Measurements from ENCODE around the gene NEIL1.
A peak's percentile ranks its signal among the peaks of the same experiment; 100 is the strongest.

Gene NEIL1

GRCh38 chr15:75367006-75367405, 20.2 kb downstream of the NEIL1 start:
- no peak for TF ChIP-seq CTCF (IDR thresholded peaks at IDR 0.05; ENCODE audit: low read depth, low read length)
- H3K4me3 ChIP-seq (ENCODE audit: low read depth, low read length), result no peak overlapping the region

GRCh38 chr15:75367406-75367912, 20.6 kb downstream of the NEIL1 start:
- no peak; the same call in 1 of the 2 replicates for TF ChIP-seq CTCF (IDR thresholded peaks at IDR 0.05; ENCODE audit: low read depth, low read length)
- peak overlapping the region; percentile 82 for H3K4me3 ChIP-seq (ENCODE audit: low read depth, low read length)

GRCh38 chr15:75367913-75368688, 21.3 kb downstream of the NEIL1 start, which contains the start of gene MAN2C1:
TSS of gene MAN2C1 (minus strand) at chr15:75368607. CDS start at chr15:75368583, 24 bp downstream.
- H3K4me3 ChIP-seq (ENCODE audit: low read depth, low read length), result peak within 1 kb of the TSS; percentile 82
- TF ChIP-seq CTCF (IDR thresholded peaks at IDR 0.05; ENCODE audit: low read depth, low read length), result peak; percentile 50; the same call in 1 of the 2 replicates

GRCh38 chr15:75368689-75369239, 21.9 kb downstream of the NEIL1 start:
- no peak for TF ChIP-seq CTCF (IDR thresholded peaks at IDR 0.05; ENCODE audit: low read depth, low read length)
- H3K4me3 ChIP-seq (ENCODE audit: low read depth, low read length), result peak overlapping the region; percentile 82

- H3K4me3 ChIP-seq (ENCODE audit: low read depth, low read length), result no peak overlapping the region
- TF ChIP-seq CTCF (IDR thresholded peaks at IDR 0.05; ENCODE audit: low read depth, low read length), result no peak
Measured at GRCh38 chr15:75369897-75370581, 23.2 kb downstream of the NEIL1 start.

GRCh38 chr15:75371486-75371885, 24.6 kb downstream of the NEIL1 start:
- H3K4me3 ChIP-seq (ENCODE audit: low read depth, low read length), result no peak overlapping the region
- no peak for TF ChIP-seq CTCF (IDR thresholded peaks at IDR 0.05; ENCODE audit: low read depth, low read length)

Measured in WI38 (cell line).